ENCODE results near the gene SP6. TPM values are rescaled to one million over a fixed set of nuclear protein-coding genes. Genes with fewer than 3 reads are reported as not detected.

SP6 gene
- total and polyA plus RNA-seq, 2 of the 8 experiments (the other 6 are each of a cell fraction or from before 2014, with no cell fraction given) = 1.2 to 1.5 TPM

GRCh38 chr17:47871048-47871447 is 20.1 kb upstream of the SP6 start:
- H3K79me2 ChIP-seq (ENCODE audit: control insufficient read depth in 1 of 2, insufficient read depth in 2 of 2, low read length in 2 of 2) = no peaks in the 10 kb centered on the region
- H3K79me1 ChIP-seq (ENCODE audit: low read depth, low read length) = no peaks in the 10 kb centered on the region
- H2BK15ac ChIP-seq (ENCODE audit: low read length) = no peak overlapping the region
- H3K14ac ChIP-seq (ENCODE audit: insufficient read length) = no peak overlapping the region
- H3K27ac ChIP-seq (ENCODE audit: low read depth, low read length) = no peak overlapping the region
- H4K8ac ChIP-seq (ENCODE audit: extremely low read depth, insufficient read depth, low read length) = no peak overlapping the region
- peaks cover 3 to 25% (median 17%) of the 10 kb centered on the region in 4 experiments; a peak in 5 of 7 replicates for H3K27me3 ChIP-seq (replicated peaks in 1 of 4; ENCODE audit: control insufficient read depth in 3 of 4, extremely low read depth in 1 of 4, insufficient read depth in 3 of 4, low read length in 3 of 4)
- FAIRE-seq (no peak), DNase-seq (ENCODE audit: low read depth in 1 of 2, low spot score in 2 of 2) (no peak)
- H3K4me1 ChIP-seq (replicated peaks in 1 of 4; ENCODE audit: control insufficient read depth in 3 of 4, insufficient read depth in 4 of 4, low read length in 3 of 4) = peaks cover 21 to 44% (median 29%) of the 10 kb centered on the region in 4 experiments
- H2BK120ac ChIP-seq (replicated peaks; ENCODE audit: low read depth, low read length) = no peak overlapping the region
- H3K4me2 ChIP-seq (ENCODE audit: insufficient read depth in 1 of 2, low read depth in 2 of 2, low read length in 2 of 2) = no peak overlapping the region
- H2BK5ac ChIP-seq (ENCODE audit: low read depth, low read length) = no peak overlapping the region
- no peak overlapping the region for H3K4me3 ChIP-seq (ENCODE audit: extremely low read depth in 1 of 4, insufficient read depth in 2 of 4, low read depth in 3 of 4, low read length in 4 of 4)
- H3K23ac ChIP-seq (ENCODE audit: insufficient read length) = no peak overlapping the region
- no peak overlapping the region for H2AK5ac ChIP-seq (ENCODE audit: low read depth, low read length)
- no peak overlapping the region for H2AFZ ChIP-seq (ENCODE audit: low read length)
- no peak overlapping the region for H4K91ac ChIP-seq (replicated peaks; ENCODE audit: insufficient read length, low read length)
- POLR2A ChIA-PET (ENCODE audit: partially characterized antibody) = interaction anchor here (0.6 to 1.8 kb wide), 3 partner anchors 15 to 750 kb away, joined by 3 to 5 read pairs (median 4); no protein-coding TSS in a partner anchor
- no peaks in the 10 kb centered on the region for H4K20me1 ChIP-seq (replicated peaks in 1 of 2; ENCODE audit: control insufficient read depth in 1 of 2, insufficient read depth in 2 of 2, low read length in 2 of 2)
- no peak overlapping the region for H3K18ac ChIP-seq (ENCODE audit: extremely low read depth, low read length)
- no peaks in the 10 kb centered on the region for H3K9me3 ChIP-seq (ENCODE audit: insufficient read depth in 2 of 2, low read depth in 1 of 2, low read length in 1 of 2)
- no peak overlapping the region for H3K9ac ChIP-seq (replicated peaks in 1 of 4; ENCODE audit: extremely low read depth in 1 of 4, low read depth in 3 of 4, low read length in 3 of 4)
- no peak overlapping the region for H4K5ac ChIP-seq (ENCODE audit: insufficient read length, low read depth, low read length)
- H2BK20ac ChIP-seq (ENCODE audit: low read length) = no peak overlapping the region
- H3K56ac ChIP-seq (replicated peaks; ENCODE audit: insufficient read length, low read depth, low read length) = no peak overlapping the region
- CTCF ChIA-PET (ENCODE audit: partially characterized antibody) = interaction anchor here (1.3 to 10.7 kb wide), 4 partner anchors 13 to 79 kb away, joined by 4 to 257 read pairs (median 16); partner anchors contain the start of genes SCRN2 and SP6
- no peak for TF ChIP-seq RXRA (IDR thresholded peaks at IDR 0.05; ENCODE audit: insufficient read depth, low read depth, low read length)
- no peak for TF ChIP-seq TEAD4 (IDR thresholded peaks at IDR 0.05; ENCODE audit: low read depth, low read length)
- no peak for TF ChIP-seq YY1 (IDR thresholded peaks at IDR 0.05; ENCODE audit: low read depth, low read length)
- no peak for TF ChIP-seq KDM4A (IDR thresholded peaks at IDR 0.05; ENCODE audit: low read depth, low read length, severe bottlenecking)
- TF ChIP-seq ZNF274 (IDR thresholded peaks at IDR 0.05; ENCODE audit: borderline replicate concordance, extremely low read depth, low read length) = no peak
- no peak for TF ChIP-seq JUN (IDR thresholded peaks at IDR 0.05; ENCODE audit: low read depth, low read length)
- no peaks in the 10 kb centered on the region for H3K36me3 ChIP-seq (ENCODE audit: control insufficient read depth in 2 of 4, insufficient read depth in 4 of 4, low read length in 3 of 4)
- no peak overlapping the region for H3K4ac ChIP-seq (replicated peaks; ENCODE audit: insufficient read length, low read depth, low read length)
- no peak overlapping the region for H2BK12ac ChIP-seq (ENCODE audit: low read depth, low read length)
- peaks cover 4% of the 10 kb centered on the region; the same call in 1 of the 2 replicates for H3K23me2 ChIP-seq (ENCODE audit: low read depth, low read length)

Measured in H1 (cell line).